Activated CD8-positive, alpha-beta memory T cell treated with anti-CD3 and anti-CD28 coated beads for 1 hour (primary cell): ENCODE results near the gene AKAP6.

Experiments used
- DNase-seq, 2 donors: peaks; one replicate each; pipeline ENCODE4 v3.0.0-alpha.2; 2020; ENCODE audit warnings: low read depth in 1 of 2; ENCODE audit errors: extremely low read depth in 1 of 2

AKAP6 gene

DNA sequence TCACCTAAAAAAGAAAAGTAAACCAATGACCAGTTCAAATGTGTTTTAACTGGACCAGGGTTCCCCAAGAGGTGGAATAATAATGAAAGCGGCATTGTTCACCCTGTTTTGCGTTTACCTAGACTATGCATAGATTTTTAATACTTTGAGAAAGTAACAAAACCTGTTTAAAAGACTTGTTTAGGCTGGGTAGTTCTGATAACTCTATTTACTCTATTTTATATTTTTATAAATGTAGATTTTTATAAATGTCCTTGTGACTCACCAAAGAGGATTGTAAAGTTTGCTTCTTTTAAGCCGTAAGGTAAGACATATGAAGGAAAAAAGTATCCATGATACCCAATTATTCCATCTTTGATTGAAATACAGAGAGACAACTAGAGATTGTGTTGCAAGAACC, 321.6 kb downstream of the AKAP6 start:
- DNase-seq: no peak

- DNase-seq: no peak
These were observed 325.0 kb downstream of the AKAP6 start for GRCh38 chr14:32654106-32654505.

GRCh38 chr14:32656601-32657000, 327.5 kb downstream of the AKAP6 start:
- DNase-seq: no peak

GRCh38 chr14:32657081-32657480, 328.0 kb downstream of the AKAP6 start:
- no peak for DNase-seq

DNA sequence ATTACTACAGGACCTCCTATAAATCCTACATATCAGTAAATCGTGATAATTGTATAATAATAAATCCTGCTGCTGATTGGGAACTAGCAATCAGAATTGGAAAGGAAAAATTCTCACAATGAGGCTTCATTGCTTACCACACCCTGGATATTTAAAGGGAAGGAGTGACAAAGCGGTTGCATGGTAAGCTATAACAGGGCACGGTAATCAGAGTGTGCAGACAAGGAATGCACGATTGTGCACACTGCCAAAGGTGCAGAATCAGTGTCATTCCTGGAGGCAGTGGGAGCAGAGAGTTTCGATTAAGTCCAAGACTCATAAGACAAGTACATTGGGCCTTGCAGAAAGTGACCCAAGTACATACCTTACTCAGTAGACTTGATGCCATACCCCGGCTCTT, 332.1 kb downstream of the AKAP6 start:
- no peak for DNase-seq

DNA sequence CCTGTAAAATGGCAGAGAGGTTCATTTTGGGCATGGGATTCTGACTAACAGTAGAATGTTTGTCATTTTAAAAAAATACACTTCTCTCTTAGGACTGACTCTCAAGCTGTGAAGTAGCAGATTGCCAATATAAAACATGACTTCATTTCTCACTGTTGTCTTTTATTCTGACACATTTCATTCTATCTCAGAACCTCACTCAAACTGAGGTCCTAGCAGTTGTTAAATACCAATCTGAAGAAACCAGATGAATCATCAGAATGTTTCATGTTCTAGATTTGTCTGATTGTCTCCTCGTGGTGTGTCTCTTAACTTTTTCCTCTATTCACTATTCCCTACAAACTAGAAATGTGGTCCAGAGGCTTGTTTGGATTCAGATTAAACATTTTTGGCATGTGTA, 333.1 kb downstream of the AKAP6 start:
- DNase-seq: no peak

- no peak for DNase-seq
These were observed 337.2 kb downstream of the AKAP6 start for GRCh38 chr14:32666308-32666707.

DNA sequence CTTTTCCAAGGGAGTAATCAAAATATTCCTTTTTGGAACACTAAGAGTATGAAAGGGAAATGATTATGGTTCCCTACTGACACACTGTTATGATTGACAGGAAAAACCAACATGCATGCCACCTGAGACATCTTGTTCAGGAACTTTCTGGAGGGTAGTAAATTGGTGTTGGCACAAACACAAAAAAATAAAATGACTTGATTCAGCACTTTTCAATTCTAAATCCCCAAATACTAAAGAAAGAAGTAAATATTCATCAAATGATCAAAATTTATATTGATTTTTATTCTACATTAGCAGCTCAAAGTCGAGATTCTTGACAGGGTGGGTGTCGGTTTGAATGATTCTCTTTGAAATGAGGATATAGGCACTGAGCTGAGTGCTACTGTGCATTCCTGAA, 338.2 kb downstream of the AKAP6 start:
- no peak for DNase-seq

GRCh38 chr14:32667791-32668190, 338.7 kb downstream of the AKAP6 start:
- no peak for DNase-seq

GRCh38 chr14:32669391-32669790, 340.3 kb downstream of the AKAP6 start:
- no peak for DNase-seq

GRCh38 chr14:32675433-32675832, 346.3 kb downstream of the AKAP6 start:
- DNase-seq: no peak

DNA sequence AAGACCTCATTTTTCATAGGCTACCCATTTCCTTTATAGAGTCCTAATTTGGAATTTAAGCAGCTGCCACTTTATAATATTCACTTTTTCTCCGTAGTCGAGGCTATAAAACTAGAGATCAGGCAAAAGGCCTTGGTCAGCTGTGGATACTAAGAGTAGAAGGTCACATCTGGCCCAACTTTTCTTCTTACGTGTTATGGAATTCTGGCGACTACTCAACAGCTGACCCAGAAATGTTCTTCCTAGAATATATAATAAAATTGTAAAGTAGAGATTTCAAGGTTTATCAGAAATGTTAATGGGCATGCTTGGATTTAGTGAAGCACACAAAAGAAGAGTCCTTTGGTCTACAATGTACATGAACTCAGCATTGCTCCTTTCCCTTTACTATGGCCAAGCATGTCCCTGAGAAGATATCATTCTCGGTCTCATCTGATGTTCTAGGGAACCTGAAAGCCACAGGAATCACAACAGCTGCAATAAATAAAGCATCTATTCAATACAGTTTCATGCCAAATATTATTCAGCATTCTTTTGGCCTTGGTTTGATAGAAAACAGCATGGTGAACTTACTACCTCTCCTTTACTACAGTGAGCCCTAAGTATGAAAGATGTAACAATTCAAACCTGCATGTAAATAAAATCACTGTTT, 348.2 kb downstream of the AKAP6 start:
- DNase-seq: no peak

DNA sequence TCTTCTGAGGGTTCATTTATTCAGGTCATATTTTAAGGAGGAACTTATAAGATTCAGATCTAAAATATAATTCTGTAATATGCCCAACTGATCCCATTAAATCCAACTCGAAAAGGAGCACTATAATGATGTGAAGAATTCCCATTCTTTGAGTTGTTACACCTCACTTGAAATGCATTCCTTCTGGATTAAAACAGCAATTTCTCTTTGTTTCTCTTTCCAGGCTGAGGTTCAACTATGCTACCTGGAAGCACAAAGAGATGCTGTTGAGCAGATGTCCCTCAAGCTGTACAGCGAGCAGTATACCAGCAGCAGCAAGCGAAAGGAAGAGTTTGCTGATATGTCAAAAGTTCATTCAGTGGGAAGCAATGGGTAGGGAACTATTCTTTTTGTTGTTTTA, 349.0 kb downstream of the AKAP6 start:
- DNase-seq: no peak

DNA sequence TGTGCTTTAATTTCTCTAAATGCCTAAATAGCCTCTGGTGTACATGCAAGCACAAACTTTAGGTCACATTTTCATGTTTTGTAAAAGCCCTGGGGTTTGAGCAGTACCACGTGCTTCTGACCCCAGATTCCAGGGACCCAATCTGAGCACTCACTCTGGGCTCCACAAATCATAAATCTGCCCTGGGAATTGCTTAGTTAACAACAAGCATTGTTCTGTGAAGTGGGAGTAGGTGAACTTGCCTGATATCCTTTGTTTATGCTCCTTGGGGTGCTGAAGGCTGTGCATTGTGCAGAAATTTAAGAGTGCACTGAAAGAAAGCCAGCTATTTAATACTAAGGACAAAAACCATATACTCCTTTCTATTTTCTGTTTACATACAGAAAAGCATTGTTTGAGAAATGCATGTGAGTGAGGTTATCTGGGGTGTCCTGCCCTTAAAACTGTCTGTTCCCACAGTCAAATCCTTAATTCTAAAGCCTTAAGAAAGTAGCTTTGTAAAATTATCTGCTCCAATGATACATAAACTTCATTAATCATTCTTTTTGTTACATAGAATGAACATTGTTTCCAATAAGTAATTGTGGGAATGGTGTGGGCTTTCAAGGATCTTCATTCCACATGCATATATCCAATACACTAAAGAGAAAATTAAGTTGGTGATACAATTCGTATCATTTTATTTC, 351.0 kb downstream of the AKAP6 start:
- DNase-seq: no peak

DNA sequence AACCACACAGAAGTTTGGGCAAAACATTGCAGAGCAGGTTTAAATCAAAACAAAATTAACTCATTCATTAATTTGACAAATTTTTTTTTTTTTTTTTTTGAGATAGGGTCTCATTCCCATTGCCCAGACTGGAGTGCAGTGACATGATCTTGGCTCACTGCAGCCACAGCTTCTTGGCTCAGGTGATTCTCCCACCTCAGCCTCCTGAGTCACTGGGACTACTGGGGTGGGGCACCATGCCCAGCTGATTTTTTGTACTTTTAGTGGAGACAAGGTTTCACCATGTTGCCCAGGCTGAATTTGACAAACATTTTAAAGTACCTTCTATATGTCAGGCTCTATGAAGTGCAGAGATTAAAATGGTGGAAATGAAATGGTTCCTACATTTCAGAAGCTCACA, 352.5 kb downstream of the AKAP6 start:
- no peak for DNase-seq

DNA sequence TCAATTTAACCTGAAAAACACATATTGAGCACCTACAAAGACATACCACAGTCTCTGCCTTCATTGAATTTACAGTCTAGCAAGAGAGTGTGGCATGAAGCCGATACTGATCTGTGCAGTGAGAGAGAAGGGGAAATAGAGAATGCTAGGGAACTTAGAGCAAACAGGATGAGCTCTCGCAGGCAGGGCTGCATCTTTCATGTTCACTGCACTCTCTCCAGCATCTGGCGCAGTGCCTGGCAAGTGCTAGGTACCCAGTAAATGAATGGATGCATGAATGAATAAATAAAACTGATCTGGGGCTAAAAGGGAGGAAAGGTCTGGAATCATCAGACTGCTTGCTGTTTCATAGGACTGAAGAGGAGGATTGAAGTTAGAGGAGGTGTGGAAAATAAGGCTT, 353.1 kb downstream of the AKAP6 start:
- DNase-seq: no peak

DNA sequence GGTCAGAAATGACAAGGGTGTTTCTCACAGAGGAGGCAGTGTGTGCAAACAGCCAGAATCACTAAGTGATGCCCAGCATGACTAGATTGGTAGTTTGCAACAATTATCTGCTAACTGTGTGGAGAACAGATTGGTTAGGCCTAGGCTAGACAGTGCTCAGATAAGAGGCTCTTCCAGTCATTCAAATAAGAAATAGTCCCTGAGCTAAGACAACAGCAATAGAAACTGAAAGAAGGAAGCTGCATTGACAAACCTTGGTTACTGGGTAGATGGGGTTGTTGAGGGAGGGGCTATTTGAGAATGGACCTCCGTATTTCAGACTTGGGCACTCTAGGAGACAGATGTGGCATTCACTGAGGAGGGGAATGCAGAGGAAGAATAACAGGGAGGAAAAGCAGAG, 354.6 kb downstream of the AKAP6 start:
- DNase-seq: no peak

GRCh38 chr14:32688941-32689340, 359.8 kb downstream of the AKAP6 start:
- DNase-seq: no peak

- DNase-seq: no peak
These were observed 363.3 kb downstream of the AKAP6 start for GRCh38 chr14:32692441-32692840.

DNA sequence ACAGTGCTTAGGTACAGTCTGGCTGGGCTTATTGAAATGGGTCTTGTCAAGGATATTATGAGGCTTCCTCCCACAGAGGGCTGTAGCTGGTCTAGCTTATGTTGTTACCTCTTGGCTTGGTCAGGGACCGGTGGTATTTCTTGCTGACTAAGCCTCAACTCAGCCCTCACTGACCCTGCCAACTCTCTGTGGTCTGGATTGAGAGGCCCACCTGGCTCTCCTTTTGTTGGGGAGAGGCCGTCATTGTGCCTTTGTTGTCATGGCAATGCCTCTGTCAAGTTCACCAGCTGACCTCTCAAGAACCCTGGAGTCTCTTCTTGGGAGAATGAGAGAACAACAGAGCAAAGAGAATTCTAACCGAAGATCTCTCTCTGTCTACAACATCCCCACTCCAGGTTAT, 364.0 kb downstream of the AKAP6 start:
- no peak for DNase-seq

- no peak for DNase-seq
These were observed 365.8 kb downstream of the AKAP6 start for GRCh38 chr14:32694795-32695449.

DNA sequence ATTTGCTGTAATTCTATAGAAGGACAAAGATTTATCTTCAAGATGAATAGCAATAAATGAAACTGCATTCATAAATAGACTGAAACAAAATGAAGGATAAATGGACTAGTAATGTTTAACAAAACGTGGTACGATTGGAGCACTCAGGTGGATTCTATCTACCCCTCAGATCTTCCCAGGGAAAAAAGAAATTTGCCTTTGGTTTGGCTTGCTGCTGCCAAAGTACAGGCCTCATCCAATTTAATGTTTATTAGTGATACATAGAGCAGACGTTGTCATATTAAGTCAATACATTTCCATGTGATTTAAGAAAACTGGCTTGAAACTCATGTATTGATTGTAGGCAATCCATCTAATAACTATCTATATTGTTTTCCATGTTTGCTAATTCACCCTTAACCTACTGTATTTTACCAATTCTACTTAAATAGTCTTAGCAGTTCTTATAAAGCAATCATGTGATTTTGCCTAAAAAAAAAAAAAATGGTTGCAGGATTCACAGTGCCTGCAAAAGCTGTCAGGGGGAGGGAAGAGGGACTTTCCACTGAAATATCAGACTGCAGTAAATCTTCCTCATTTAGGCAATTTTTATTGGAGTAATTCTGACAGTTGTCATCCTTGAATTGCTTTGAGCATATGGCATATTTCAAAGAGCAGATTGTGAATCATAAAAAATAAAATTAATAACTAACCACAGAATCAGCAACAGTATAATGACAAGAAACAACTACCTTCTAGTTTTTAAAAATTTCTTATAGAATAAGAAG, 367.4 kb downstream of the AKAP6 start:
- DNase-seq: no peak
